Transverse colon (tissue), 3 donors: ENCODE data around the gene KLHDC3.

ENCODE experiments used
- EP300 ChIP-seq: sonication (generic); formaldehyde crosslinking; IDR thresholded peaks from one replicate; pipeline ENCODE4 v1.6.1; 2017; ENCODE audit warnings: antibody characterized with exemption, low read depth
- POLR2A ChIP-seq: fragments of 450-650 bp; IDR thresholded peaks from one replicate; pipeline ENCODE4 v1.6.1; 2016; ENCODE audit warnings: antibody characterized with exemption, mild to moderate bottlenecking, moderate library complexity
- TF ChIP-seq, protein P1 (sequence below), 5 experiments: fragments of 200-600 bp in 3 of 5; fragments of 450-650 bp in 2 of 5; sonication (generic) in 3 of 5; IDR thresholded peaks; 1 replicate in 2 of 5; 2 replicates in 3 of 5; pipeline ENCODE4 v1.5.1; 2016 to 2017; ENCODE audit warnings: antibody characterized with exemption in 5 of 5, inconsistent platforms in 3 of 5, mild to moderate bottlenecking in 2 of 5, moderate library complexity in 1 of 5

DNA sequence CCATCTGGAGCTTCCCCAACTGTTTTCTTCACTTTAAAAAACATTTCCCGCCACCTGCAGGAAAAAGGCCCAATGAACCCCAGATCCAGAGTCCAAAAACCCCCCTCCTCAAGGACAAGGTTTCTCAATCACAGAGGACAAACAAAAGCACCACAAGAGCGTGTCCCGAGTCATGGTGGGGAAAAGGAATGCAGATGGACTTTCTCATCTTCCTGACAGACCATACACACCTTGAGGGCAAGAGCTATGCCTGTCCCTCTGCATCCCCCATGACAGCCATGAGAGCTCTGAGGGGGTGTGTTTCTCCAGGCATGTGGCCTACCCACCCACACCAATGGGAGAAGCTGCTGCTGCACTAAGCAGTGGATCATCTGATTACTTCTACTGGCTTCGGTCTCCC is 44.1 kb upstream of the KLHDC3 start:
- no peak for TF ChIP-seq EP300
- TF ChIP-seq POLR2A: no peak
- TF ChIP-seq, protein P1, sequence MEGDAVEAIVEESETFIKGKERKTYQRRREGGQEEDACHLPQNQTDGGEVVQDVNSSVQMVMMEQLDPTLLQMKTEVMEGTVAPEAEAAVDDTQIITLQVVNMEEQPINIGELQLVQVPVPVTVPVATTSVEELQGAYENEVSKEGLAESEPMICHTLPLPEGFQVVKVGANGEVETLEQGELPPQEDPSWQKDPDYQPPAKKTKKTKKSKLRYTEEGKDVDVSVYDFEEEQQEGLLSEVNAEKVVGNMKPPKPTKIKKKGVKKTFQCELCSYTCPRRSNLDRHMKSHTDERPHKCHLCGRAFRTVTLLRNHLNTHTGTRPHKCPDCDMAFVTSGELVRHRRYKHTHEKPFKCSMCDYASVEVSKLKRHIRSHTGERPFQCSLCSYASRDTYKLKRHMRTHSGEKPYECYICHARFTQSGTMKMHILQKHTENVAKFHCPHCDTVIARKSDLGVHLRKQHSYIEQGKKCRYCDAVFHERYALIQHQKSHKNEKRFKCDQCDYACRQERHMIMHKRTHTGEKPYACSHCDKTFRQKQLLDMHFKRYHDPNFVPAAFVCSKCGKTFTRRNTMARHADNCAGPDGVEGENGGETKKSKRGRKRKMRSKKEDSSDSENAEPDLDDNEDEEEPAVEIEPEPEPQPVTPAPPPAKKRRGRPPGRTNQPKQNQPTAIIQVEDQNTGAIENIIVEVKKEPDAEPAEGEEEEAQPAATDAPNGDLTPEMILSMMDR (IDR thresholded peaks at IDR 0.05): no peak
